ENCODE data around the gene USF3.

- TF ChIP-seq POLR2AphosphoS5 (IDR thresholded peaks at IDR 0.05; ENCODE audit: low read depth), result peak; percentile 88
- 0 out of 4 replicates have a peak, but pooled peaks of 1 of the 2 experiments have one; percentile 5 for TF ChIP-seq CTCF (conservative IDR thresholded peaks at IDR 0.05; ENCODE audit: low read depth in 2 of 2)
- peak; percentile 44; the same call in 1 of the 2 replicates for TF ChIP-seq CREB1 (CRISPR knock-in tag; IDR thresholded peaks at IDR 0.05; ENCODE audit: low read depth)
- TF ChIP-seq EZH2 (IDR thresholded peaks at IDR 0.05; ENCODE audit: low read depth, unreplicated experiment), result no peak
Measured at GRCh38 chr3:113745756-113746547, 49.5 kb upstream of the USF3 start, which contains the start of gene NAA50.
